GM12872 (cell line): ENCODE results near the gene NRF1.

ENCODE experiments used
- TF ChIP-seq, protein P1 (sequence below): IDR thresholded peaks from 3 replicates; pipeline ENCODE4 v1.5.1; 2011; ENCODE audit warnings: low read depth, mild to moderate bottlenecking, low read length, moderate library complexity; ENCODE audit not compliant: insufficient read depth

The NRF1 gene

DNA sequence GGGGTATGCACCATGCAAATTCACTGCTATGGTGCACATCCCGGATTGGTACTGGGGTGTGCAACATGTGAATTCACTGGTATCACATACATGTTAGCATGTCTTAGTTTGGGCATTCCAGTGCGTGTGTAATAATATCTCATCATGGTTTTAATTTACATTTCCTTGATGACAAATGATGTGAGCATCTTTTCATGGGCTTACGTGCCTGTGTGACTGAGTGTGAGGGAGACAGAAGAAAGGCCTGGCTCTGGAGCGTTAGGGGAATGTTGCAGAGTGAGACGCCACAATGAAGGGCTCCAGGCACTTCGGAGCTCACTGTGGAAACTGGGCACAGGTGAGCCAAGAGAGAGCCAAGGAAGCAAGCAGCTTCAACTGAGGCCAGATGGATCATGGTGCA, 178.6 kb downstream of the NRF1 start:
- TF ChIP-seq, protein P1, sequence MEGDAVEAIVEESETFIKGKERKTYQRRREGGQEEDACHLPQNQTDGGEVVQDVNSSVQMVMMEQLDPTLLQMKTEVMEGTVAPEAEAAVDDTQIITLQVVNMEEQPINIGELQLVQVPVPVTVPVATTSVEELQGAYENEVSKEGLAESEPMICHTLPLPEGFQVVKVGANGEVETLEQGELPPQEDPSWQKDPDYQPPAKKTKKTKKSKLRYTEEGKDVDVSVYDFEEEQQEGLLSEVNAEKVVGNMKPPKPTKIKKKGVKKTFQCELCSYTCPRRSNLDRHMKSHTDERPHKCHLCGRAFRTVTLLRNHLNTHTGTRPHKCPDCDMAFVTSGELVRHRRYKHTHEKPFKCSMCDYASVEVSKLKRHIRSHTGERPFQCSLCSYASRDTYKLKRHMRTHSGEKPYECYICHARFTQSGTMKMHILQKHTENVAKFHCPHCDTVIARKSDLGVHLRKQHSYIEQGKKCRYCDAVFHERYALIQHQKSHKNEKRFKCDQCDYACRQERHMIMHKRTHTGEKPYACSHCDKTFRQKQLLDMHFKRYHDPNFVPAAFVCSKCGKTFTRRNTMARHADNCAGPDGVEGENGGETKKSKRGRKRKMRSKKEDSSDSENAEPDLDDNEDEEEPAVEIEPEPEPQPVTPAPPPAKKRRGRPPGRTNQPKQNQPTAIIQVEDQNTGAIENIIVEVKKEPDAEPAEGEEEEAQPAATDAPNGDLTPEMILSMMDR = no peak

DNA sequence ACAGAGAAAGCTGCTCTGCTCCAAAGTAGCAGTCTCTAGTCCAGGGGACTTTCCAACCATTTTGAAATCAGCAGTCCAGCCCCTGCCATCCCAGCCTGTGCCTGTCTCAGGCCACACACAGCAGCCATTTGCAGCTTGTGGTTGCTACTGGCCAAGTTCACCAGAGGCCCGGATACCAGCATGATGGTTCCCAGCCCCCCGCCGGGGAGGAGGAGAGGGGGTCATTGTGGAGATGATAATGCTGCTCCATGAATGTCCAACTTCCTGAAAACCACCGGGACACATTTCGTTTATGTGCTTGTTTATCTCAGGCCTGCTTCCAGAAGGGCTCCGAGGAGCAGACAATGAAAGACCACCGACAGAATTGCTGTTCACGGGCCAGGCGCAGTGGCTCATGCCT, 181.2 kb downstream of the NRF1 start:
- TF ChIP-seq, protein P1 = no peak

DNA sequence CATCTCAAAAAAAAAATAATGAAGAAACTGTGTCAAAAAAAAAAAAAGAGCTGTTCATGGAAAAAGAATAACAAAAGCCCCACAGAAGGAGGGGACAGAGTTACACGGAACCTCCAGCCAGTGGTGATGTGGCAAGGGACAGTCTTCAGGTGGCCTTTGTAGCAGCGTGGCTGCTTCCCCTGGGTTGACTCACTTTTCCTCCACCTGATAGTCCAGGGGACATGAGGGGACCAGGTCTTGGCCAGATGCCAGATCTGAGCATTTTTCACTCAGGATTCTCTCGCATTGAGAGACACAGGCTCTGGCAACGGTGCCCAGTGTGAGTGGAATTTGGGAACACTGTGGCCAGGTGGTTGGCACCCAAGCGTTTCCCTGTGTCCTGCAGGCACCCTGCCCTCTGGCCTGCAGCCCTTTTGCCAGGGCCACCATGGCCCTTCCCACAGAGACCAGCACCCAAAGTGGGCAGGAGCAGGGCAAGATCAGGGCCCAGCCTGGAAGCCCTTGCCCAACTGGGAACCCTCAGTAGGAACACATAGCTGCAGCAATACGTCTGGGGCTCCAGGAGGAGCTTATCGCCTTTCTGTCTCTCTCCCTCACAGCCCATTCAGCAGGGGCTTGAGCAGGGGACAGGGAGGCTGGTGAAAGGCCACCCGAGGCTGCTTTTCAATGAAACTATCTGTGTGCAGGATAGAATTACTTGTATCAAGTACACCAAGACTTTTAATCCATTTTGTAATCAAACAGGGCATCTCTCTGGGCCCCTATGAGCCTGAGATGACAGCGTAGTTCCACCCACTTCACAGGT, 182.2 kb downstream of the NRF1 start:
- TF ChIP-seq, protein P1 = no peak

DNA sequence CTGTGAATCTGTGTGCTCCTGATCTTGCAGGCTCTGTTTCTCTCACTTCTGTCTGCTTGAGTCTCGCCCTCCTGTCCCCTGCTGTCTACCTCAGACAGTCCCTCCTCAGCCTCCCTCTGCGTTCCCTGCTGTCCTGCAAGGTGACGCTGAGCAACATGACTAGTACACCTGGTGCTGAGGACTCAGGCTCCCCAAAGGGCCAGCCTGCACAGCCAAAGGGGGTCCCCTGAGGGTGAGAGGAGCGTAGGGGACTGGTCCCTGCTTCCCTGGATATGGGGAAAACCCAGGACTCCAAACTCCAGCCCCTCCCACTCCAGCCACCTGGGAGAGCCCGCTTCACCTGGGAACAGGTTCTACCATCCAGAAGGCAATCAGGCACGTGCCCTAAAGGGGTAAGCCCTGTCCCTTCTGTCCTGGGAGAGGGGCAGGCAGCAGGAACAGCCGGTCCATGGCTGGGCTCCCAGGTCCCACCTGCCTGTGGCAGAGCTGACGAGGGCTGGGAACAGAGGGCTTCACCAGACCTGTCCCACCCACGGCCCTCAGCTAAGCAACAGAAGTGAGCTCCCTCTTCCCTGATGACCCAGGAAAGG, 184.8 kb downstream of the NRF1 start:
- TF ChIP-seq, protein P1 = no peak

DNA sequence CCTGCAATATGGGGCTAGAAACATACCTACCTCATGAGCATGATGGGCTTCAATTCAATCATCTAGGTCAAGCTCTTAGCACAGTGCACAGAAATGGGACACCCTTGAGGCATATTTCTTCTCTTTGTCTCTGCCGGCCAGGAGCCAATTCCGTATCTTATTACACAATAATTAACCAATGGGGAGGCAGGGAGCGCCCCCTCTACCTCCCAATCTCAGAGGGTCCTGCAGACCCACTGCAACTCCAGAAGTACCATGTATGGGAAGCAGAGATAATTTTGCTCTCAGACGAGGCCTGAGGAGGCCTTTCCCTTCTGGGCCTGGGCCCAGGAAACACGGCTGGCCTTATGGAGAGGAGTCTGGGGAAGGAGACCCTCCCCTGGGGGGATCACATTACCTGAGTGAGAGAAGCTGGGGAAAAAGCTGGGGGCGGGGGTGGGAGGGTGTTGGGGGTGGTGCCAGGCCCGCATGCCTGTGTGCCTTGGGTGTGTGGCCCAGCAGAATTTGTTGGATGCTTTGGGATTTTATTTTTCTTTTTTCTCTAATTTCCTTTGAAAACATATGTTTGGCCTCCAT, 185.8 kb downstream of the NRF1 start:
- TF ChIP-seq, protein P1 = no peak

DNA sequence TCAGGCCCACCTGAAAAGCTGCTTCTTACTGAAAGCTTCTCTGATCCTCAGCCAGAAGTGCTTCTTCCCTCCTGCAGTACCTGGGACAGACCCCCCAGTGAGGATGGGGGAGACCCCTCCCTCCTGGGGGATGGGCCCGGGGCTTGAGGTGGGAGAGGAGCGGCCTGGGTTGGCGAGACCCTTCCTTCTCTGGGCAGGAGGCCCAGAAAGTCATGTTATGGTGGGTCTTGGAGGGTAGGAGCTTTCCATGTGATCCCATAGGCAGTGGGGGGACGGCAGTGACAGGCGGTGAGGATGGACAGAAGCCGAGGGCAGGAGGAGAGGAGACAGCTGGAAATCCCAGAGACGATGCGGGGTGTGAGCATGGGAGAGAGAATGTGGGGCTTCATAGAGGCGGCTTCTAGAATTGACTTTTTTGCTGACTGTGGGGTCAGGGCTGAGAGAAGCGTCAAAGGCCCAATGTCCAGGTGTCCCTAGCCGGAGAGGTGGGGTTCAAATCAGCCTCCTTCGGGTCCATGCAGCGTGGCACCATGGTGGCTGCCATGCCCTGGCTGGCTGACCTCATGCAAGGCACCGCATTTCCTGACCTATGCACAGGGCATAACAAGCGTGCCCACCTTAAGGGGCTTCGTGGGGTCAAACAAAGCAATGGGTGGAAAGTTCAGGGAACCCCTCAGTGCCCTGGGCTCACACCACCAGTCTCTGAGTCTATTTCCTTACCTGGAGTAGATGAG, 187.3 kb downstream of the NRF1 start:
- TF ChIP-seq, protein P1 = no peak

DNA sequence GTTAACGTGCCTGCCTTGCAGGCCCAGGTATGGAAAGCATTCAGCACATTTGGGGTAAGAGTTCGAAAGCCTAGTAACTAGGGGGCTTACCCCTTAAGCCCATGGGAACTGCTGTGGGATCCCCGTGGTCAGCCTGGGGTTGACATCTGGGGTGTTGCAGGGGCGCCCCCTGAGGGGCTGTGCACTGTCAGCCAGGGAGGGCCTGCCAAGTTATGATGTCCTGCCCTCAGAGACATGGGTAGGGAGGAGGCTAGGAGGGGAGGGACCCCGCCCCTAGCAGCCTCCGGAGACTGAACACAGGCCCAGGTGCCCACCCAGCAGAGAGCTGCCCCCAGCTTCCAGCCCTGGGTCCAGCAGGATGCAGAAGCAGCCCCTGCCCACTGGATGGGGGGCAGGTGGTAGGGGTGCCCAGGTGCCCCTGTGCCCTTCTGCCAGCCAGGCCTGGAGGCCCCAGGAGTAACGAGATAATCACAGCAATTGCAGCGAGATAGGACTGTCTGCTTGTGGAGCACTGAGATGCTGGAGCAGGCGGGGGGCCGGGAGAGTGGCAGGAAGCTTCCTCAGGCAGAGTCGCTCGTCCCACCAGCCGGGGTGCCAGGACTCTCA, 187.9 kb downstream of the NRF1 start:
- TF ChIP-seq, protein P1 = no peak
